Breast epithelium (tissue), 4 donors: ENCODE data around the gene NIN. TPM values are rescaled to one million over a fixed set of nuclear protein-coding genes. Genes with fewer than 3 reads are reported as not detected.

ENCODE experiments used
- DNase-seq, 2 donors: peaks; one replicate each; pipeline ENCODE4 v3.0.0-alpha.2; 2019; ENCODE audit warnings: low spot score in 2 of 2
- H3K27ac ChIP-seq, 2 donors: fragments of 200-600 bp; sonication (generic) in 1 of 2; one replicate each; pipeline ENCODE4 v1.5.1; 2016 to 2019; ENCODE audit warnings: mild to moderate bottlenecking in 1 of 2
- H3K27me3 ChIP-seq, 2 donors: fragments of 200-600 bp; sonication (generic) in 1 of 2; one replicate each; pipeline versions ENCODE4 v1.5.1 to v1.6.0; 2017 to 2019; ENCODE audit warnings: control low read depth in 1 of 2, mild to moderate bottlenecking in 1 of 2
- H3K36me3 ChIP-seq: fragments of 200-600 bp; one replicate; pipeline ENCODE4 v1.5.1; 2019
- H3K4me1 ChIP-seq, 2 donors: fragments of 200-600 bp; sonication (generic); one replicate each; pipeline ENCODE4 v1.5.1; 2016 to 2019; ENCODE audit warnings: control low read depth in 1 of 2
- H3K4me3 ChIP-seq, 3 donors: fragments of 200-600 bp; sonication (generic); 1 replicate in 2 of 3; 2 replicates in 1 of 3; pipeline ENCODE4 v1.5.1; 2016 to 2019; ENCODE audit warnings: mild to moderate bottlenecking in 3 of 3, moderate library complexity in 2 of 3
- H3K9me3 ChIP-seq, 2 donors: fragments of 200-600 bp; sonication (generic) in 1 of 2; one replicate each; pipeline ENCODE4 v1.5.1; 2016 to 2019; ENCODE audit warnings: control low read depth in 1 of 2
- POLR2A ChIP-seq: fragments of 450-650 bp; IDR thresholded peaks from one replicate; pipeline ENCODE4 v1.6.1; 2016; ENCODE audit warnings: antibody characterized with exemption, mild to moderate bottlenecking, moderate library complexity
- POLR2AphosphoS5 ChIP-seq, 3 donors: sonication (generic); formaldehyde crosslinking; IDR thresholded peaks; one replicate each; pipeline ENCODE4 v1.6.1; 2017; ENCODE audit warnings: antibody characterized with exemption in 3 of 3
- intact Hi-C: fragments of 100-400 bp; cut with DNase I; formaldehyde crosslinking; loops from one replicate; pipeline ENCODE4 v1.15.1; 2023; ENCODE audit warnings: low total_unique reads
- total RNA-seq, 3 donors: library from RNA; depleted of rRNA; stranded (reverse); fragments of >200 nt; gene quantifications; one replicate each; pipeline ENCODE4 v1.1.0, GENCODE V29; 2016
- TF ChIP-seq, protein P1 (sequence below), 3 donors: fragments of 450-650 bp; IDR thresholded peaks; one replicate each; pipeline ENCODE4 v1.5.1; 2016 to 2017; ENCODE audit warnings: antibody characterized with exemption in 3 of 3, mild to moderate bottlenecking in 3 of 3, moderate library complexity in 3 of 3

Gene NIN, protein sequence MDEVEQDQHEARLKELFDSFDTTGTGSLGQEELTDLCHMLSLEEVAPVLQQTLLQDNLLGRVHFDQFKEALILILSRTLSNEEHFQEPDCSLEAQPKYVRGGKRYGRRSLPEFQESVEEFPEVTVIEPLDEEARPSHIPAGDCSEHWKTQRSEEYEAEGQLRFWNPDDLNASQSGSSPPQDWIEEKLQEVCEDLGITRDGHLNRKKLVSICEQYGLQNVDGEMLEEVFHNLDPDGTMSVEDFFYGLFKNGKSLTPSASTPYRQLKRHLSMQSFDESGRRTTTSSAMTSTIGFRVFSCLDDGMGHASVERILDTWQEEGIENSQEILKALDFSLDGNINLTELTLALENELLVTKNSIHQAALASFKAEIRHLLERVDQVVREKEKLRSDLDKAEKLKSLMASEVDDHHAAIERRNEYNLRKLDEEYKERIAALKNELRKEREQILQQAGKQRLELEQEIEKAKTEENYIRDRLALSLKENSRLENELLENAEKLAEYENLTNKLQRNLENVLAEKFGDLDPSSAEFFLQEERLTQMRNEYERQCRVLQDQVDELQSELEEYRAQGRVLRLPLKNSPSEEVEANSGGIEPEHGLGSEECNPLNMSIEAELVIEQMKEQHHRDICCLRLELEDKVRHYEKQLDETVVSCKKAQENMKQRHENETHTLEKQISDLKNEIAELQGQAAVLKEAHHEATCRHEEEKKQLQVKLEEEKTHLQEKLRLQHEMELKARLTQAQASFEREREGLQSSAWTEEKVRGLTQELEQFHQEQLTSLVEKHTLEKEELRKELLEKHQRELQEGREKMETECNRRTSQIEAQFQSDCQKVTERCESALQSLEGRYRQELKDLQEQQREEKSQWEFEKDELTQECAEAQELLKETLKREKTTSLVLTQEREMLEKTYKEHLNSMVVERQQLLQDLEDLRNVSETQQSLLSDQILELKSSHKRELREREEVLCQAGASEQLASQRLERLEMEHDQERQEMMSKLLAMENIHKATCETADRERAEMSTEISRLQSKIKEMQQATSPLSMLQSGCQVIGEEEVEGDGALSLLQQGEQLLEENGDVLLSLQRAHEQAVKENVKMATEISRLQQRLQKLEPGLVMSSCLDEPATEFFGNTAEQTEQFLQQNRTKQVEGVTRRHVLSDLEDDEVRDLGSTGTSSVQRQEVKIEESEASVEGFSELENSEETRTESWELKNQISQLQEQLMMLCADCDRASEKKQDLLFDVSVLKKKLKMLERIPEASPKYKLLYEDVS (N-terminal part only)
- total RNA-seq = 10 to 100 TPM; 38.1 to 42.9 (median 40.4) TPM

GRCh38 chr14:50830932-50831725 is at the start of gene NIN:
NIN (minus strand) TSS chr14:50831162; CDS start chr14:50822056, 9,106 bp downstream.
- peak; percentile 41 to 65 for DNase-seq
- TF ChIP-seq POLR2A (no peak), POLR2AphosphoS5 (IDR thresholded peaks at IDR 0.05) (peak in 2 of 3 donors; percentile 18 to 30)
- TF ChIP-seq, protein P1, sequence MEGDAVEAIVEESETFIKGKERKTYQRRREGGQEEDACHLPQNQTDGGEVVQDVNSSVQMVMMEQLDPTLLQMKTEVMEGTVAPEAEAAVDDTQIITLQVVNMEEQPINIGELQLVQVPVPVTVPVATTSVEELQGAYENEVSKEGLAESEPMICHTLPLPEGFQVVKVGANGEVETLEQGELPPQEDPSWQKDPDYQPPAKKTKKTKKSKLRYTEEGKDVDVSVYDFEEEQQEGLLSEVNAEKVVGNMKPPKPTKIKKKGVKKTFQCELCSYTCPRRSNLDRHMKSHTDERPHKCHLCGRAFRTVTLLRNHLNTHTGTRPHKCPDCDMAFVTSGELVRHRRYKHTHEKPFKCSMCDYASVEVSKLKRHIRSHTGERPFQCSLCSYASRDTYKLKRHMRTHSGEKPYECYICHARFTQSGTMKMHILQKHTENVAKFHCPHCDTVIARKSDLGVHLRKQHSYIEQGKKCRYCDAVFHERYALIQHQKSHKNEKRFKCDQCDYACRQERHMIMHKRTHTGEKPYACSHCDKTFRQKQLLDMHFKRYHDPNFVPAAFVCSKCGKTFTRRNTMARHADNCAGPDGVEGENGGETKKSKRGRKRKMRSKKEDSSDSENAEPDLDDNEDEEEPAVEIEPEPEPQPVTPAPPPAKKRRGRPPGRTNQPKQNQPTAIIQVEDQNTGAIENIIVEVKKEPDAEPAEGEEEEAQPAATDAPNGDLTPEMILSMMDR (IDR thresholded peaks at IDR 0.05) = no peak
- peak within 1 kb of the TSS; percentile 76 to 92 for H3K27ac ChIP-seq
- intact Hi-C loops = no loop called here
- H3K4me3 ChIP-seq = peak within 1 kb of the TSS; percentile 88 to 99 (median 91)
- no peaks in the 10 kb centered on the region for H3K36me3 ChIP-seq
- H3K27me3 ChIP-seq = no peaks in the 10 kb centered on the region
- no peaks in the 10 kb centered on the region for H3K4me1 ChIP-seq
- H3K9me3 ChIP-seq = no peaks in the 10 kb centered on the region

- no peak overlapping the region for H3K4me3 ChIP-seq
- no peaks in the 10 kb centered on the region for H3K4me1 ChIP-seq
- no peak for DNase-seq
- no peaks in the 10 kb centered on the region for H3K27me3 ChIP-seq
- TF ChIP-seq, protein P1 (IDR thresholded peaks at IDR 0.05) = no peak
- TF ChIP-seq POLR2AphosphoS5 (IDR thresholded peaks at IDR 0.05) (no peak), POLR2A (no peak)
- H3K9me3 ChIP-seq = no peaks in the 10 kb centered on the region
- intact Hi-C loops = no loop called here
- no peak overlapping the region for H3K27ac ChIP-seq
- H3K36me3 ChIP-seq = no peaks in the 10 kb centered on the region
Observed at GRCh38 chr14:50875359-50876070, 44.6 kb upstream of the NIN start.

GRCh38 chr14:50874757-50875156 is 43.8 kb upstream of the NIN start:
- intact Hi-C loops = no loop called here
- no peaks in the 10 kb centered on the region for H3K4me1 ChIP-seq
- DNase-seq = no peak
- no peaks in the 10 kb centered on the region for H3K9me3 ChIP-seq
- no peaks in the 10 kb centered on the region for H3K36me3 ChIP-seq
- TF ChIP-seq, protein P1 (IDR thresholded peaks at IDR 0.05) = no peak
- TF ChIP-seq POLR2AphosphoS5 (IDR thresholded peaks at IDR 0.05) = no peak
- no peak for TF ChIP-seq POLR2A
- no peaks in the 10 kb centered on the region for H3K27me3 ChIP-seq
- no peak overlapping the region for H3K4me3 ChIP-seq
- H3K27ac ChIP-seq = no peak overlapping the region

DNA sequence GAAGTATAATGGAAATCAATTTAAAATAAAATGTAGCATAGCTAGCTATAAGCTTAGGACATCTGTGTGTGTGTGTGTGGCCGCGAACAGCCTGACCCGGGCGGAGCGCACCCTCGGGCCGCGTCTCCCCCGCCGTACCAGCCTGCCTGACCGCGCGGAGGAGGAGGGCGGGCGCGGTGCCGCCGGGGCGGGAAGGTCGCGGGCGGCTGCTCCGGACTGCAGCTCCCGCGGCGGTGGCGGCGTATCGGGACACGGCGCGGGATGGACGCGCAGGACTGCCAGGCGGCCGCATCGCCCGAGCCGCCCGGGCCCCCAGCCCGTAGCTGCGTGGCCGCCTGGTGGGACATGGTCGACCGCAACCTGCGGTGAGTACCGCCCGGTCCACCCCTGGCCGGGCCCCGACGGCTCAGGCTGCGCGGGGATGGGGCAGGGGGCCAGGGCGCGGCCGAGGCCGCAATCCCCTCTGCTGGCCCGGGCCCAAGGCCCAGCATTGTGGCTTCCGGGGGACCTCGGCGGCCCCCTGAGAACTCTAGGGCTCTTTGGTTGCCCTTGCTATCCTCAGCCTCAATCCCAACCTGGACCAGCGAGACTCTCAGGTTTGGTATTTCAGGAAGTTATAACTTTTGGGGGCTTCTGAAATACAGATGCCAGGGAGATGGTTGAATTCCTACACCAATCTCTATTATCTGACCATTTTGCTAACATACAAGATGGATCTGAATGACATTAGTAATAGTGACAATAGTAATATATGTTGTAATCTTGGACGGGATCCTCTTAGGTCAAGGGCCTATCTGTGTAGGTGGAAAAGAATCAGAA is 41.2 kb upstream of the NIN start, which contains the start of gene ABHD12B:
TSS of gene ABHD12B (plus strand) at position 140 of the 819 bp plus-strand sequence. CDS start at position 262, 122 bp downstream.
- Histone ChIP-seq H3K4me3 (peak within 1 kb of the TSS; percentile 10 to 65 (median 46)), H3K27me3 (no peaks in the 10 kb centered on the region), H3K36me3 (no peaks in the 10 kb centered on the region), H3K9me3 (no peaks in the 10 kb centered on the region), H3K27ac (no peak within 1 kb of the TSS), H3K4me1 (no peaks in the 10 kb centered on the region)
- DNase-seq = no peak
- intact Hi-C loops = no loop called here
- TF ChIP-seq POLR2AphosphoS5 (IDR thresholded peaks at IDR 0.05) = no peak
- no peak for TF ChIP-seq POLR2A
- TF ChIP-seq, protein P1 (IDR thresholded peaks at IDR 0.05) = no peak
